Right lobe of liver (tissue), 6 donors: ENCODE measurements around the gene TCEAL1. TPM values are rescaled to one million over a fixed set of nuclear protein-coding genes. Genes with fewer than 3 reads are reported as not detected.
A peak's percentile ranks its signal among the peaks of the same experiment; 100 is the strongest.
"Not testable (repeated sequence)": the region's sequence is repeated elsewhere in the genome, so short reads cannot be mapped to it uniquely, and the experiment has no call there.

Source experiments
- ATAC-seq, 4 donors: fragments of 200-7000 bp; cut with Tn5 transposase; one replicate each; pipeline ENCODE4 v1.9.1; 2020; ENCODE audit warnings: mild to moderate bottlenecking in 4 of 4, moderate library complexity in 4 of 4
- DNase-seq, 3 donors: peaks; one replicate each; pipeline ENCODE4 v3.0.0-alpha.2; 2020
- H3K27ac ChIP-seq, 3 donors: fragments of 200-600 bp; one replicate each; pipeline ENCODE4 v1.8.0; 2022
- H3K27me3 ChIP-seq, 2 donors: fragments of 200-600 bp; one replicate each; pipeline ENCODE4 v1.8.0; 2022
- H3K36me3 ChIP-seq, 4 donors: fragments of 200-600 bp; sonication (generic) in 1 of 4; one replicate each; pipeline versions ENCODE4 v1.5.1 to v1.8.0; 2017 to 2022; ENCODE audit warnings: control low read depth in 1 of 4
- H3K4me1 ChIP-seq, 4 donors: fragments of 200-600 bp; sonication (generic) in 1 of 4; one replicate each; pipeline versions ENCODE4 v1.5.1 to v1.8.0; 2017 to 2022; ENCODE audit warnings: control low read depth in 1 of 4
- H3K4me3 ChIP-seq, 3 donors: fragments of 200-600 bp; one replicate each; pipeline ENCODE4 v1.8.0; 2022
- H3K9me3 ChIP-seq, 4 donors: fragments of 200-600 bp; sonication (generic) in 1 of 4; one replicate each; pipeline versions ENCODE4 v1.5.1 to v1.8.0; 2017 to 2022; ENCODE audit warnings: control low read depth in 1 of 4
- CTCF ChIP-seq, 4 donors: fragments of 200-600 bp in 3 of 4; fragments of 450-650 bp in 1 of 4; IDR thresholded peaks; one replicate each; pipeline versions ENCODE4 v1.5.1 to v1.8.0; 2016 to 2022; ENCODE audit warnings: antibody characterized with exemption in 4 of 4, mild to moderate bottlenecking in 2 of 4
- POLR2A ChIP-seq: fragments of 450-650 bp; IDR thresholded peaks from one replicate; pipeline ENCODE4 v1.6.1; 2017; ENCODE audit warnings: antibody characterized with exemption, mild to moderate bottlenecking
- WGBS: methylation state at CpG from one replicate; pipeline ENCODE4 v1.1.6; 2018; ENCODE audit warnings: low coverage, low lambda C conversion rate; ENCODE audit not compliant: insufficient coverage; ENCODE audit errors: missing lambda C conversion rate; 5-methylcytosine and 5-hydroxymethylcytosine counted together
- intact Hi-C, 2 donors: fragments of 100-400 bp; cut with DNase I; formaldehyde crosslinking; loops; one replicate each; pipeline versions ENCODE4 v1.11.2 to v1.14.1; 2022
- total RNA-seq, 6 experiments: library from RNA; depleted of rRNA in 2 of 6; stranded (reverse); fragments of >200 nt in 2 of 6; fragmentation: NEBNext Ultra II Directional in 3 of 6; extraction: Animal tissue kit (Norgen Biotek cat#: 25700) in 3 of 6; gene quantifications; one replicate each; pipeline versions ENCODE4 v1.1.0 to v1.2.4, GENCODE V29; 2016 to 2023
- donor health status: DM: no; HTN: yes; CAD: no.
- donor health status: DM: no; HTN: no; CAD: no.
- donor health status: DM: no; HTN: no; CAD: no.
- donor health status: DM: no; HTN: yes; CAD: no.
- donor health status: DM: no; HTN: yes; CAD: no.

TCEAL1 gene
- total RNA-seq, 6 experiments from 2014 or later = 5.6 to 14.6 (median 7.8) TPM

- Histone ChIP-seq H3K4me3 (peak overlapping the region; percentile 51 to 66 (median 59)), H3K27me3 (no peaks in the 10 kb centered on the region), H3K4me1 (no peaks in the 10 kb centered on the region), H3K36me3 (no peaks in the 10 kb centered on the region), H3K9me3 (no peaks in the 10 kb centered on the region), H3K27ac (peak overlapping the region in 2 of 3 donors; percentile 81 to 83)
- WGBS = 23% methylated on average over 6 of the region's 6 CpGs
- ATAC-seq (no peak), DNase-seq (no peak)
- no peak for TF ChIP-seq POLR2A
- no peak for TF ChIP-seq CTCF (IDR thresholded peaks at IDR 0.05)
- intact Hi-C loops = no loop called here
These were observed 1.4 kb downstream of the TCEAL1 start for GRCh38 chrX:103630171-103630511.

- Histone ChIP-seq H3K27ac (no peak overlapping the region), H3K27me3 (no peaks in the 10 kb centered on the region), H3K9me3 (no peaks in the 10 kb centered on the region), H3K4me1 (no peaks in the 10 kb centered on the region), H3K4me3 (no peak overlapping the region), H3K36me3 (no peaks in the 10 kb centered on the region)
- DNase-seq (no peak), ATAC-seq (no peak)
- intact Hi-C loops = no loop called here
- no peak for TF ChIP-seq POLR2A
- WGBS = 74% methylated on average over 5 of the region's 5 CpGs
These were observed 2.4 kb downstream of the TCEAL1 start for GRCh38 chrX:103631145-103631544.

GRCh38 chrX:103635436-103635835 is 6.7 kb downstream of the TCEAL1 start:
- intact Hi-C loops = no loop called here
- WGBS = 58% methylated on average over 2 of the region's 2 CpGs
- H3K27ac ChIP-seq = no peak overlapping the region
- no peak overlapping the region for H3K4me3 ChIP-seq
- TF ChIP-seq CTCF (IDR thresholded peaks at IDR 0.05) (no peak), POLR2A (no peak)
- no peaks in the 10 kb centered on the region for H3K4me1 ChIP-seq
- DNase-seq (no peak), ATAC-seq (no peak)
- H3K36me3 ChIP-seq = no peaks in the 10 kb centered on the region
- H3K9me3 ChIP-seq = no peaks in the 10 kb centered on the region
- no peaks in the 10 kb centered on the region for H3K27me3 ChIP-seq

- intact Hi-C loops = no loop called here
These were observed 9.0 kb downstream of the TCEAL1 start for GRCh38 chrX:103637604-103638338.

GRCh38 chrX:103638479-103639346 is 9.9 kb downstream of the TCEAL1 start:
- H3K36me3 ChIP-seq, H3K27me3 ChIP-seq, H3K9me3 ChIP-seq, H3K27ac ChIP-seq, intact Hi-C loops, H3K4me3 ChIP-seq, H3K4me1 ChIP-seq, DNase-seq: not testable (repeated sequence)
- 36% methylated on average over 3 of the region's 6 CpGs for WGBS
- peak in 2 of 4 donors; percentile 31 to 56 for ATAC-seq

More at GRCh38 chrX:103637604-103638338, 9.0 kb downstream of the TCEAL1 start:
- no peak for DNase-seq
- 50% methylated on average over 2 of the region's 2 CpGs for WGBS
- Histone ChIP-seq H3K27ac (no peak overlapping the region), H3K4me1 (no peaks in the 10 kb centered on the region), H3K27me3 (no peaks in the 10 kb centered on the region), H3K4me3 (no peak overlapping the region), H3K9me3 (no peaks in the 10 kb centered on the region), H3K36me3 (no peaks in the 10 kb centered on the region)
- no peak for ATAC-seq
- TF ChIP-seq POLR2A = no peak
- no peak for TF ChIP-seq CTCF (IDR thresholded peaks at IDR 0.05)
